Measurements from ENCODE around the gene NRP1. TPM values are rescaled to one million over a fixed set of nuclear protein-coding genes. Genes with fewer than 3 reads are reported as not detected.
A peak's percentile ranks its signal among the peaks of the same experiment; 100 is the strongest.

The NRP1 gene
- total RNA-seq, 1 donor from 2014 or later = not detected

DNA sequence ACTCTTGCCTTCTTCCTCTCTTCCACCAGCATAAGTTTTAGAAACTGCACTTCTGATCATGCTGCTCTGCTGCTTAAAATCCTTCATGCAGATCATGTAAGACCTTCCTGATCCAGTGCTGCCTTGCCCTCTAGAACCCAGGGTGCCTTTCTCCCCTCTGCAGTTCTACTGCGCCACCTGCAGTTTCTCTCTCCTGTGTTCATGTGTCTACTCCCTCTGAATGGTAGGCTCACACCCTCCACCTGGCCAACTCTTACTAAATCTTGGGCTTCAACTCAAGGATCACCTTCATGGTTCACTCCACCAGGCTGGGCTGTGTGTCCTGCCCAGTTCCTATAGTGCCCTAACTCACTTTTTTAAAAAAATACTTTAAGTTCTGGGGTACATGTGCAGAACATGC lies 201.8 kb downstream of the NRP1 start:
- Mint-ChIP-seq H3K27me3 (no peaks in the 10 kb centered on the region), H3K4me1 (peaks cover 44% of the 10 kb centered on the region), H3K36me3 (ENCODE audit: low read depth) (no peaks in the 10 kb centered on the region), H3K27ac (peak overlapping the region; percentile 57), H3K9me3 (no peaks in the 10 kb centered on the region), H3K4me3 (no peak overlapping the region)
- DNase-seq (no peak), ATAC-seq (ENCODE audit: low read depth) (peak; percentile 29)
- intact Hi-C loops (cut with micrococcal nuclease) = loop anchor here (1.0 kb wide), 1 partner anchor 124 kb away; no protein-coding TSS in a partner anchor
- ChIA-PET POLR2A (no interaction called here), CTCF (no interaction called here)
- TF ChIP-seq, protein P1, sequence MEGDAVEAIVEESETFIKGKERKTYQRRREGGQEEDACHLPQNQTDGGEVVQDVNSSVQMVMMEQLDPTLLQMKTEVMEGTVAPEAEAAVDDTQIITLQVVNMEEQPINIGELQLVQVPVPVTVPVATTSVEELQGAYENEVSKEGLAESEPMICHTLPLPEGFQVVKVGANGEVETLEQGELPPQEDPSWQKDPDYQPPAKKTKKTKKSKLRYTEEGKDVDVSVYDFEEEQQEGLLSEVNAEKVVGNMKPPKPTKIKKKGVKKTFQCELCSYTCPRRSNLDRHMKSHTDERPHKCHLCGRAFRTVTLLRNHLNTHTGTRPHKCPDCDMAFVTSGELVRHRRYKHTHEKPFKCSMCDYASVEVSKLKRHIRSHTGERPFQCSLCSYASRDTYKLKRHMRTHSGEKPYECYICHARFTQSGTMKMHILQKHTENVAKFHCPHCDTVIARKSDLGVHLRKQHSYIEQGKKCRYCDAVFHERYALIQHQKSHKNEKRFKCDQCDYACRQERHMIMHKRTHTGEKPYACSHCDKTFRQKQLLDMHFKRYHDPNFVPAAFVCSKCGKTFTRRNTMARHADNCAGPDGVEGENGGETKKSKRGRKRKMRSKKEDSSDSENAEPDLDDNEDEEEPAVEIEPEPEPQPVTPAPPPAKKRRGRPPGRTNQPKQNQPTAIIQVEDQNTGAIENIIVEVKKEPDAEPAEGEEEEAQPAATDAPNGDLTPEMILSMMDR (IDR thresholded peaks at IDR 0.05) = no peak

DNA sequence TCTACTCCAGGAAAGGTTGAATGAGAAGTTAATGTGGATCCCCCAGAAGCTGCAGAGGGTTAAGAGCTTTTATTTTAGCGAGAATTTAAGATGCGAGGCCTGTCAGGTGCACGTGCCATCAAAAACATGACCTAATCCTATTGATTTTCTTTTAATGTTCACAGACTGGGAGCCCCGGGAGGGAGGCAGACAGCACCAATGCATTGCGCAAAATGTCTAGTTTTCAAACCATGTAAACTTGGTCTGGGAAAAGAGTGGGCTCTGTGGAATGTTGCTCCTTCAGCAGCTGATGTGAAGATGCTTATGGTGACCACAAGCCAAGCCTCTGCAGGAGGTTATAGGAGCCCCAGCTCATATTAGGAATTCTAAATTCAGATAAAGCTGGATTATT lies 204.5 kb downstream of the NRP1 start:
- Mint-ChIP-seq H3K27me3 (no peaks in the 10 kb centered on the region), H3K9me3 (no peaks in the 10 kb centered on the region), H3K27ac (no peak overlapping the region), H3K4me1 (peaks cover 53% of the 10 kb centered on the region), H3K4me3 (no peak overlapping the region), H3K36me3 (ENCODE audit: low read depth) (no peaks in the 10 kb centered on the region)
- intact Hi-C loops (cut with micrococcal nuclease) = no loop called here
- ChIA-PET POLR2A (no interaction called here), CTCF (interaction anchor here (1.4 kb wide), 1 partner anchor 14 kb away, joined by 3 read pairs; no protein-coding TSS in a partner anchor)
- ATAC-seq (ENCODE audit: low read depth) (no peak), DNase-seq (no peak)
- TF ChIP-seq, protein P1 (IDR thresholded peaks at IDR 0.05) = no peak

DNA sequence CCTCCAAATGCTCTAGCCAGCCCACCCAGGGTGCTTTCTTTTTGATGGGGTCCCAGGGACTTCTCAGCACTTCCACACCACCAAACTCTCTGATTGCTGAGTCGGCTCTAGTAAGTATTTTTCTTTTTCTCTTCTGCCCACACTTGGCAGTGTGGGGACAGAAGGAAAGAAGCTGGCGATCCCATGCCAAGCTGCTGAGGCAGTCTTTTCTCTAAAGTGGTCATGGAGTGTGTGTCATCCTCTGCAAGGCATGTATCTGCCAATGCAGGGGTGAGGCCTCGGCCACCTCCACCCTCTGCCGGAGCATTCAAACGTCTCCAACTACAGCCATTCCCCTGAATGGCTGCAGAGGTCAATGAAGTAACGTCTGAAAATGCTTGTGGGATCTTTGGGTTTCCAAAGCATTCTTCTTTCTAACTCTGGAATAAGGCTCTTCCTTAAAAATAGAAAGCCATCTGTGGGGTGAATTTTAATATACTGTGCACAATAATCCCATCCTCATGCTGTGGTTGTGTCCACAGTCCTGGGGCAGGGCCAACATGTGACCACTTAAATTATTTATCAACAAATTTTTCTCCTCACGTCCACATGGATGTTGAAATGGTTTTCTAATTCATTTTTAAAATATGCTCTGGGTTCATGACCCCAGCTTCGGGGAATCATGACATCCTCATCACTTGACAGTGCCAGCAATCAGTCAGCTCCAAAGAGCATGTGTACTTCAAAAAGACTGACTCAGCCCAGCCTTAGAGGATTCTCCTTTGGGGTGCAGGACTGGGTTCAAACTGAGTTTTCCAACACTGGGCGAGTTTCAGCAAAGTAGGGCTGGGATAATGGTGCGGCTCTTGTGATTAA lies 205.1 kb downstream of the NRP1 start:
- H3K9me3 Mint-ChIP-seq = no peaks in the 10 kb centered on the region
- TF ChIP-seq, protein P1 (IDR thresholded peaks at IDR 0.05) = no peak
- intact Hi-C loops (cut with micrococcal nuclease) = no loop called here
- H3K27ac Mint-ChIP-seq = no peak overlapping the region
- no peak for DNase-seq
- POLR2A ChIA-PET = no interaction called here
- H3K27me3 Mint-ChIP-seq = no peaks in the 10 kb centered on the region
- H3K4me3 Mint-ChIP-seq = no peak overlapping the region
- ATAC-seq (ENCODE audit: low read depth) = no peak
- H3K36me3 Mint-ChIP-seq (ENCODE audit: low read depth) = no peaks in the 10 kb centered on the region
- CTCF ChIA-PET = interaction anchor here (1.4 kb wide), 1 partner anchor 13 kb away, joined by 3 read pairs; no protein-coding TSS in a partner anchor
- peaks cover 49% of the 10 kb centered on the region for H3K4me1 Mint-ChIP-seq

DNA sequence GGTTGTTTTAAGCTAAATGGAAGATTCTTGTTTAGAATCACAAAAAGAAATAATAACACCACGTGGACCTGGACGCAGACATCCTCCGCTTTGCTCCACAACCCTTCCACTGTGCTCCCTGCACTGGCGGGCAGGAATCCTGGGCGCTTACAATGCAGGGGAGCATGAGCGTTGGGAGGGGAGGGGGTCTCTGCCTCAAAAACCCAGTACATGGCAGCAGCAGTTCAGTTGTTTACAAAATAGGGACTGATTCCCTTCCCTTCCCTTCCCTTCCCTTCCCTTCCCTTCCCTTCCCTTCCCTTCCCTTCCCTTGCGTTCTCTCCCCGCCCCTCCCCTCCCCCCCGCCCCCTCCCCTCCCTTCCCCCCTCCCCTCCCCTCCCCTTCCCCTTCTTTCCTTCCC lies 206.8 kb downstream of the NRP1 start:
- TF ChIP-seq, protein P1 (IDR thresholded peaks at IDR 0.05) = no peak
- intact Hi-C loops (cut with micrococcal nuclease) = no loop called here
- ATAC-seq (ENCODE audit: low read depth) = no peak
- no peak for DNase-seq
- ChIA-PET CTCF (interaction anchor here (1.3 kb wide), 2 partner anchors 11 to 119 kb away, joined by 4 to 5 read pairs; no protein-coding TSS in a partner anchor), POLR2A (no interaction called here)
- peaks cover 33% of the 10 kb centered on the region for H3K4me1 Mint-ChIP-seq
- H3K4me3 Mint-ChIP-seq = no peak overlapping the region
- no peaks in the 10 kb centered on the region for H3K27me3 Mint-ChIP-seq
- no peaks in the 10 kb centered on the region for H3K9me3 Mint-ChIP-seq
- no peaks in the 10 kb centered on the region for H3K36me3 Mint-ChIP-seq (ENCODE audit: low read depth)
- H3K27ac Mint-ChIP-seq = no peak overlapping the region
